ENCODE data around the gene RTN4IP1. TPM values are rescaled to one million over a fixed set of nuclear protein-coding genes. Genes with fewer than 3 reads are reported as not detected.

The RTN4IP1 gene
- total and polyA plus RNA-seq, 9 of the 15 experiments (the other 6 are each of a cell fraction or from before 2014, with no cell fraction given): 17.9 to 46.0 (median 22.2) TPM

- FAIRE-seq (peak; percentile 83), DNase-seq (ENCODE audit: extremely low read depth in 1 of 4, low spot score in 3 of 4) (peak; percentile 46 to 74 (median 55)), ATAC-seq (peak; percentile 94)
- Histone ChIP-seq H3K4me3 (no peak overlapping the region), H3K27me3 (ENCODE audit: control insufficient read depth in 2 of 2, insufficient read depth in 2 of 2, low read length in 2 of 2) (no peaks in the 10 kb centered on the region), H4K20me1 (replicated peaks; ENCODE audit: control insufficient read depth, insufficient read depth, low read length) (no peaks in the 10 kb centered on the region), H3K4me2 (ENCODE audit: insufficient read depth, low read length) (no peak overlapping the region), H3K4me1 (replicated peaks in 1 of 2; ENCODE audit: control insufficient read depth in 2 of 2, insufficient read depth in 2 of 2, low read length in 2 of 2) (no peaks in the 10 kb centered on the region), H3K27ac (ENCODE audit: extremely low read depth, low read depth, low read length) (no peak overlapping the region), H3K9me1 (ENCODE audit: control insufficient read depth, insufficient read depth, low read length) (no peaks in the 10 kb centered on the region), H3K9ac (ENCODE audit: insufficient read depth in 1 of 2, low read depth in 2 of 2, low read length in 2 of 2) (no peak overlapping the region), H3K9me3 (replicated peaks; ENCODE audit: control insufficient read depth, insufficient read depth, low read depth, low read length) (no peaks in the 10 kb centered on the region), H3K36me3 (ENCODE audit: control insufficient read depth, insufficient read depth, low read length) (peaks cover 2% of the 10 kb centered on the region; the same call in 1 of the 3 replicates), H3K79me2 (ENCODE audit: control insufficient read depth, insufficient read depth, low read length) (no peaks in the 10 kb centered on the region), H2AFZ (ENCODE audit: low read depth, low read length) (no peak overlapping the region)
- in situ Hi-C loops (cut with MboI) (no loop called here), intact Hi-C loops (cut with micrococcal nuclease) (loop anchor here (1.0 kb wide), 1 partner anchor 371 kb away; no protein-coding TSS in a partner anchor)
- no TSS peak for BruUV-seq (replicated peaks)
- ChIA-PET CTCF (ENCODE audit: low intra/inter-chr PET ratio) (interaction anchor here (1.6 kb wide), 1 partner anchor 371 kb away, joined by 9 read pairs; no protein-coding TSS in a partner anchor), POLR2A (interaction anchor here (1.0 kb wide), 1 partner anchor 11 kb away, joined by 3 read pairs; no protein-coding TSS in a partner anchor)
- 0% methylated on average over 2 of the region's 2 CpGs for WGBS (ENCODE audit: insufficient coverage, low coverage, missing lambda C conversion rate)
- TF ChIP-seq MNT (conservative IDR thresholded peaks at IDR 0.05): peak in 1 of 2 experiments; percentile 37; a peak in 1 of 4 replicates
- no peak for TF ChIP-seq SRSF1 (IDR thresholded peaks at IDR 0.05; ENCODE audit: low read depth, low read length)
- TF ChIP-seq ATF6 (CRISPR knock-in tag; IDR thresholded peaks at IDR 0.05): no peak
- TF ChIP-seq REST (IDR thresholded peaks at IDR 0.05; ENCODE audit: borderline replicate concordance): peak; percentile 57; the same call in 1 of the 2 replicates
- TF ChIP-seq REST (CRISPR knock-in tag; IDR thresholded peaks at IDR 0.05; ENCODE audit: low read depth): no peak
- no peak for TF ChIP-seq PML (IDR thresholded peaks at IDR 0.05; ENCODE audit: low read length)
- TF ChIP-seq CREM (IDR thresholded peaks at IDR 0.05; ENCODE audit: low read depth): 0 out of 2 replicates have a peak, but pooled peaks have one; percentile 6
Measured at GRCh38 chr6:106608080-106608668, 21.1 kb downstream of the RTN4IP1 start.

All from K562 (cell line).